ENCODE data around the gene WDR86. TPM values are rescaled to one million over a fixed set of nuclear protein-coding genes. Genes with fewer than 3 reads are reported as not detected.

WDR86 gene
- total and polyA plus RNA-seq, 2 of the 4 experiments (the other 2 are of a cell fraction): not detected

GRCh38 chr7:151457534-151457933, 47.7 kb upstream of the WDR86 start:
- Histone ChIP-seq H3K18ac (ENCODE audit: low read depth, low read length) (no peak overlapping the region), H3K9me3 (ENCODE audit: control insufficient read depth, insufficient read depth, low read length) (peaks cover 5% of the 10 kb centered on the region), H2AK5ac (ENCODE audit: low read depth, low read length) (peak overlapping the region; percentile 12; the same call in 1 of the 2 replicates), H3K9ac (ENCODE audit: low read depth, low read length) (no peak overlapping the region), H4K8ac (ENCODE audit: low read depth in 2 of 2, low read length in 2 of 2) (no peak overlapping the region), H3K36me3 (ENCODE audit: control insufficient read depth, insufficient read depth, low read length) (no peaks in the 10 kb centered on the region), H3K4me3 (ENCODE audit: insufficient read depth, low read depth, low read length) (no peak overlapping the region), H3K4me1 (ENCODE audit: control insufficient read depth, insufficient read depth, low read length) (peaks cover 14% of the 10 kb centered on the region), H3K79me1 (ENCODE audit: low read depth in 1 of 2, low read length in 2 of 2) (peaks cover 0 to 10% of the 10 kb centered on the region in 2 experiments; a peak in 1 of 4 replicates), H3K4ac (ENCODE audit: low read depth, low read length) (no peak overlapping the region), H4K20me1 (ENCODE audit: insufficient read depth, low read length) (no peaks in the 10 kb centered on the region), H2AFZ (replicated peaks; ENCODE audit: low read length, poor library complexity) (no peak overlapping the region), H2BK120ac (ENCODE audit: low read depth, low read length) (no peak overlapping the region), H3K14ac (replicated peaks; ENCODE audit: low read depth, low read length) (no peak overlapping the region), H3K27me3 (ENCODE audit: control insufficient read depth, insufficient read depth, low read length) (no peaks in the 10 kb centered on the region), H2BK5ac (ENCODE audit: low read depth, low read length, poor library complexity, severe bottlenecking) (no peak overlapping the region), H2BK15ac (ENCODE audit: low read depth, low read length) (no peak overlapping the region), H4K91ac (ENCODE audit: insufficient read depth, low read depth, low read length) (no peak overlapping the region), H2AK9ac (replicated peaks; ENCODE audit: low read depth, low read length, poor library complexity) (no peak overlapping the region), H4K5ac (ENCODE audit: low read depth, low read length) (no peak overlapping the region), H3K9me1 (ENCODE audit: insufficient read depth, low read length) (peaks cover 10% of the 10 kb centered on the region), H3K56ac (ENCODE audit: extremely low read depth, insufficient read depth, low read length) (no peak overlapping the region), H3K23ac (ENCODE audit: low read depth, low read length) (no peak overlapping the region), H3K27ac (ENCODE audit: insufficient read depth, low read length) (no peak overlapping the region), H3K4me2 (ENCODE audit: low read depth, low read length) (no peak overlapping the region), H2BK20ac (ENCODE audit: low read depth, low read length) (no peak overlapping the region)
- DNase-seq: no peak
- in situ Hi-C loops (cut with MboI; ENCODE audit: low sequenced_read_pairs) (loop anchor here (25.0 kb wide), 1 partner anchor 305 kb away; no protein-coding TSS in a partner anchor), dilution Hi-C loops (cut with HindIII; ENCODE audit: low sequenced_read_pairs, unreplicated experiment) (no loop called here), intact Hi-C loops (cut with micrococcal nuclease) (no loop called here)
- CTCF ChIA-PET: no interaction called here
- TF ChIP-seq CEBPB (IDR thresholded peaks at IDR 0.05; ENCODE audit: low read depth, low read length) (no peak), RCOR1 (IDR thresholded peaks at IDR 0.05; ENCODE audit: insufficient replicate concordance, low read length) (no peak), RAD21 (IDR thresholded peaks at IDR 0.05; ENCODE audit: low read length) (no peak), USF2 (IDR thresholded peaks at IDR 0.05; ENCODE audit: low read depth, low read length) (no peak), MXI1 (IDR thresholded peaks at IDR 0.05; ENCODE audit: borderline replicate concordance, low read depth, low read length) (no peak), MAFK (IDR thresholded peaks at IDR 0.05; ENCODE audit: low read depth, low read length) (no peak)
- BruUV-seq (replicated peaks): no TSS peak
- no peak for ATAC-seq (ENCODE audit: low read depth)
- POLR2A ChIA-PET (ENCODE audit: unreplicated experiment): no interaction called here
- WGBS, 2 experiments (ENCODE audit: extremely low coverage in 2 of 2, insufficient read length in 1 of 2): 87% methylated on average over 3 of the region's 6 CpGs; no CpG with 5 or more reads in 1 of the 2 experiments
